ENCODE measurements around the gene EXD3. TPM values are rescaled to one million over a fixed set of nuclear protein-coding genes. Genes with fewer than 3 reads are reported as not detected.

EXD3 gene
- total RNA-seq, 1 experiment from 2014 or later: 2.8 TPM

GRCh38 chr9:137445930-137446431 is 23.0 kb upstream of the EXD3 start:
- H3K9me3 ChIP-seq (ENCODE audit: low read length): no peaks in the 10 kb centered on the region
- H3K4me2 ChIP-seq (ENCODE audit: low read depth, low read length, poor library complexity, severe bottlenecking): no peak overlapping the region
- no peaks in the 10 kb centered on the region for H3K79me2 ChIP-seq (ENCODE audit: low read length)
- H3K4me3 ChIP-seq (ENCODE audit: low read length): no peak overlapping the region
- no peak overlapping the region for H3K27ac ChIP-seq (ENCODE audit: low read length)
- no peaks in the 10 kb centered on the region for H3K36me3 ChIP-seq (ENCODE audit: insufficient read depth, low read length)
- H3K4me1 ChIP-seq (ENCODE audit: low read length): peaks cover 11% of the 10 kb centered on the region
- peaks cover 6% of the 10 kb centered on the region; the same call in 1 of the 2 replicates for H4K20me1 ChIP-seq (ENCODE audit: insufficient read depth, low read depth, low read length)
- no peaks in the 10 kb centered on the region for H3K27me3 ChIP-seq (ENCODE audit: low read length)
- DNase-seq: no peak
- H3K9ac ChIP-seq (ENCODE audit: low read length): no peak overlapping the region
- no peaks in the 10 kb centered on the region for H3K9me2 ChIP-seq (replicated peaks; ENCODE audit: insufficient read depth, low read length)
- no peak overlapping the region for H2AFZ ChIP-seq (ENCODE audit: low read length)

DNA sequence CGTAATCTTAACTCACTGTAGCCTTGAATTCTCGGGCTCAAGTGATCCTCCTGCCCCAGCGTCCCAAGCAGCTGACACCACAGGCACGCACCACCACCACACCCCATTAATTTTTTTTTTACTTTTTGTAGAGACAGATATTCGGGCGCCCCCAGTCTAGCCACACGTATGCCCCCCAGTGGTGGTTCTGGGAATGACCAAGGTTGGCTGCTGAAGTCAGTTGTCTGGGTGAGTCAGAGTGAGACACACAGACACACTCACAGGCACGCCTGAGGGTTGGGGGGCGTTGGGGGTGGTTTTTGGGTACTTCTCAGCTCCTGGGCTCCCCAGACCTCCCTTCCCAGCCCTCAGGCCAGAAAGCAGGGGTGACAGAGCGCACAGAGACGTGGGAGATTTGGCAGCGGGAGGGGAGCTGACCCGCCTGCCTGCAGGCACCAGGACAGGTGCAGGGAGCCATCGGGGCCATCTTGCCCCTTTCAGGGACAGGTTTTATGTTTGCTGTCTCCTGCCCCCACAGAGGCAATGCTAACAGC is 22.4 kb upstream of the EXD3 start:
- no peak overlapping the region for H3K9ac ChIP-seq (ENCODE audit: low read length)
- no peak overlapping the region for H3K4me2 ChIP-seq (ENCODE audit: low read depth, low read length, poor library complexity, severe bottlenecking)
- H3K4me3 ChIP-seq (ENCODE audit: low read length): no peak overlapping the region
- peaks cover 11% of the 10 kb centered on the region for H3K4me1 ChIP-seq (ENCODE audit: low read length)
- H3K9me3 ChIP-seq (ENCODE audit: low read length): no peaks in the 10 kb centered on the region
- no peak overlapping the region for H3K27ac ChIP-seq (ENCODE audit: low read length)
- H3K27me3 ChIP-seq (ENCODE audit: low read length): no peaks in the 10 kb centered on the region
- H3K36me3 ChIP-seq (ENCODE audit: insufficient read depth, low read length): no peaks in the 10 kb centered on the region
- no peaks in the 10 kb centered on the region for H3K9me2 ChIP-seq (replicated peaks; ENCODE audit: insufficient read depth, low read length)
- peak; percentile 94 for DNase-seq
- peaks cover 6% of the 10 kb centered on the region; the same call in 1 of the 2 replicates for H4K20me1 ChIP-seq (ENCODE audit: insufficient read depth, low read depth, low read length)
- no peaks in the 10 kb centered on the region for H3K79me2 ChIP-seq (ENCODE audit: low read length)
- no peak overlapping the region for H2AFZ ChIP-seq (ENCODE audit: low read length)

GRCh38 chr9:137444106-137444790 is 21.3 kb upstream of the EXD3 start:
- DNase-seq: no peak
- Histone ChIP-seq H4K20me1 (ENCODE audit: insufficient read depth, low read depth, low read length) (peaks cover 6% of the 10 kb centered on the region; the same call in 1 of the 2 replicates), H2AFZ (ENCODE audit: low read length) (no peak overlapping the region), H3K9me2 (replicated peaks; ENCODE audit: insufficient read depth, low read length) (no peaks in the 10 kb centered on the region), H3K79me2 (ENCODE audit: low read length) (no peaks in the 10 kb centered on the region), H3K9ac (ENCODE audit: low read length) (no peak overlapping the region), H3K4me2 (ENCODE audit: low read depth, low read length, poor library complexity, severe bottlenecking) (no peak overlapping the region), H3K27ac (ENCODE audit: low read length) (no peak overlapping the region), H3K27me3 (ENCODE audit: low read length) (no peaks in the 10 kb centered on the region), H3K9me3 (ENCODE audit: low read length) (no peaks in the 10 kb centered on the region), H3K4me3 (ENCODE audit: low read length) (no peak overlapping the region), H3K36me3 (ENCODE audit: insufficient read depth, low read length) (no peaks in the 10 kb centered on the region), H3K4me1 (ENCODE audit: low read length) (peaks cover 11% of the 10 kb centered on the region)

DNA sequence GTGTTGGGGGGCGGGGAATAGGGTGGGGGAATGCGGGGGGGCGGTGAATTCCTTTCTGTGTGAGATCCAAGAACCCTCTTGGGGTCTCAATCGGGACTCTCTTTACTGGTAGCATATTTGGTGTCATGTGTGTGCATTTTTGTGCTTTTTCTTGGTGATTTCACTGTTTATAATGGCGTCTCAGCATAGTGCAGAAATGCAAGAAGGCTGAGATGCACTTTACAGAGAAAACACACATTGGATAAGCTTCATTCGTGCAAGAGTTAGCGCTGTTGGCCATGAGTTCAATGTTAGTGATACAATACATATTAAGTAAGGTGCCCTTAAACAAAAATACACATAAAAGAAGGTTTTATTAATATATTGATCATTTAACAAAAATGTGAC is 19.0 kb upstream of the EXD3 start:
- Histone ChIP-seq H3K9me3 (ENCODE audit: low read length) (no peaks in the 10 kb centered on the region), H2AFZ (ENCODE audit: low read length) (no peak overlapping the region), H3K27me3 (ENCODE audit: low read length) (no peaks in the 10 kb centered on the region), H3K9ac (ENCODE audit: low read length) (no peak overlapping the region), H3K4me2 (ENCODE audit: low read depth, low read length, poor library complexity, severe bottlenecking) (no peak overlapping the region), H4K20me1 (ENCODE audit: insufficient read depth, low read depth, low read length) (peaks cover 6% of the 10 kb centered on the region; the same call in 1 of the 2 replicates), H3K9me2 (replicated peaks; ENCODE audit: insufficient read depth, low read length) (no peaks in the 10 kb centered on the region), H3K36me3 (ENCODE audit: insufficient read depth, low read length) (no peaks in the 10 kb centered on the region), H3K79me2 (ENCODE audit: low read length) (no peaks in the 10 kb centered on the region), H3K27ac (ENCODE audit: low read length) (no peak overlapping the region), H3K4me3 (ENCODE audit: low read length) (no peak overlapping the region), H3K4me1 (ENCODE audit: low read length) (peaks cover 11% of the 10 kb centered on the region)
- no peak for DNase-seq

- Histone ChIP-seq H3K9me2 (replicated peaks; ENCODE audit: insufficient read depth, low read length) (no peaks in the 10 kb centered on the region), H3K27ac (ENCODE audit: low read length) (no peak within 1 kb of the TSS), H3K79me2 (ENCODE audit: low read length) (no peaks in the 10 kb centered on the region), H2AFZ (ENCODE audit: low read length) (no peak within 1 kb of the TSS), H3K27me3 (ENCODE audit: low read length) (no peaks in the 10 kb centered on the region), H3K4me2 (ENCODE audit: low read depth, low read length, poor library complexity, severe bottlenecking) (no peak within 1 kb of the TSS), H4K20me1 (ENCODE audit: insufficient read depth, low read depth, low read length) (peaks cover 6% of the 10 kb centered on the region; the same call in 1 of the 2 replicates), H3K36me3 (ENCODE audit: insufficient read depth, low read length) (no peaks in the 10 kb centered on the region), H3K4me1 (ENCODE audit: low read length) (peaks cover 11% of the 10 kb centered on the region), H3K9me3 (ENCODE audit: low read length) (no peaks in the 10 kb centered on the region), H3K4me3 (ENCODE audit: low read length) (no peak within 1 kb of the TSS), H3K9ac (ENCODE audit: low read length) (no peak within 1 kb of the TSS)
- peak; percentile 60 for DNase-seq
Measured at GRCh38 chr9:137441289-137441934, 18.4 kb upstream of the EXD3 start, which contains the start of gene ENTPD8. Gene ENTPD8 (minus strand): TSS chr9:137441357. CDS start chr9:137438285, 3,072 bp downstream.

DNA sequence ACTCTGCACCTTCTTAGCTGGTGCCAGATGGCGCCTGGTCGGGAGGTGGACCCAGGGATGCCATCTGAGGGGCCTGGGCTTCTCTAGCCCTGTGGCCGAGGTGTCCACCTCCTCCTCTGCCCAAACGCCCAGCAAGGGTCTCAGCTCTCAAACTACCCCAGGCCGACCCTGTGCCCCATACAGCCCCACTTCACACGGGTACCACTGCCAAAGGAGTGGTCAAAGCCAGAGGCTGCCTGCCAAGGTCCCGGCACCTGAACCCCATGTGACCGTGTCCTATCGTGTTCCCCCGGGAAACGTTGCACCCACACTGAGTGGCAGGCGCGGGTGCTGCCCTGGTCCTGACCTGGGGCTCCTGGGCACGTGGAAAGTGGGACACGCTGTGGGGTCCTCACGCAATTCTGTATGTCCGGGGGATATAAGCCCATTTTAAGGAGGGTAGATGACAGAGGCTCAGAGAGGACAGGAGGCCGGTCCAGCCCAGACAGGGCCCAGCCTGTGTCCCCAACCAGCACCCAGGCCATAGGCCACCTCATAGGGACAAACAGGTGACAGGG is 16.3 kb upstream of the EXD3 start:
- Histone ChIP-seq H3K36me3 (ENCODE audit: insufficient read depth, low read length) (no peaks in the 10 kb centered on the region), H3K79me2 (ENCODE audit: low read length) (no peaks in the 10 kb centered on the region), H3K9me2 (replicated peaks; ENCODE audit: insufficient read depth, low read length) (no peaks in the 10 kb centered on the region), H3K9me3 (ENCODE audit: low read length) (no peaks in the 10 kb centered on the region), H2AFZ (ENCODE audit: low read length) (no peak overlapping the region), H3K4me2 (ENCODE audit: low read depth, low read length, poor library complexity, severe bottlenecking) (no peak overlapping the region), H3K27ac (ENCODE audit: low read length) (no peak overlapping the region), H3K27me3 (ENCODE audit: low read length) (no peaks in the 10 kb centered on the region), H4K20me1 (ENCODE audit: insufficient read depth, low read depth, low read length) (no peaks in the 10 kb centered on the region), H3K4me3 (ENCODE audit: low read length) (no peak overlapping the region), H3K9ac (ENCODE audit: low read length) (no peak overlapping the region), H3K4me1 (ENCODE audit: low read length) (peaks cover 7% of the 10 kb centered on the region)
- no peak for DNase-seq

DNA sequence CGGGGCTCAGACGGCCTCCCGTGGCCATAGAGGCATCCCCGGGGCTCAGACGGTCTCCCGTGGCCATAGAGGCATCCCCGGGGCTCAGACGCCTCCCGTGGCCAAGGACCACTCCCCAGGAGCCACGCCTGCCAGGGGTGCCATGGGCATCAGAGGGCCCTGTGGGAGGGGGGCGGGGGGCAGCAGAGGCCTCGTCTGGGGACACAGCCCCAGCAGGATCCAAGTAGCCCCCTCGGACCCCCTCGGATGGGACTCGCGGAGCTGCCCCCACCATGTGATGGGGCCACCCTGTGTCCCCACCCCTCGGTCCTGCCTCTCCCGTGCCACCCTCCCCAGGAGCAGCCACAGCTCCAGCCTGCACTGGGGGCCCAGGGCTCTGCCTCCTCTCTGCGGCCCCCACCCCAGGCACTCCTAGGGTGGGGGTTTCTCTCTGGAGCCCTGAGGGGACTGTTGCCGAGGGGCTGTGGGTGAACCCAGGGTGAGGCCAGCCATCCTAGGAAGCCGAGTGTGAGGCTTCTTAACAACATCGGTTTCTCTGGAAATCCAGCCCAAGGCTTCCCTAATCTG is 15.7 kb upstream of the EXD3 start:
- Histone ChIP-seq H3K4me1 (ENCODE audit: low read length) (peaks cover 7% of the 10 kb centered on the region), H3K9ac (ENCODE audit: low read length) (no peak overlapping the region), H4K20me1 (ENCODE audit: insufficient read depth, low read depth, low read length) (no peaks in the 10 kb centered on the region), H3K36me3 (ENCODE audit: insufficient read depth, low read length) (no peaks in the 10 kb centered on the region), H3K9me2 (replicated peaks; ENCODE audit: insufficient read depth, low read length) (no peaks in the 10 kb centered on the region), H2AFZ (ENCODE audit: low read length) (no peak overlapping the region), H3K4me3 (ENCODE audit: low read length) (no peak overlapping the region), H3K4me2 (ENCODE audit: low read depth, low read length, poor library complexity, severe bottlenecking) (no peak overlapping the region), H3K9me3 (ENCODE audit: low read length) (no peaks in the 10 kb centered on the region), H3K27ac (ENCODE audit: low read length) (no peak overlapping the region), H3K27me3 (ENCODE audit: low read length) (no peaks in the 10 kb centered on the region), H3K79me2 (ENCODE audit: low read length) (no peaks in the 10 kb centered on the region)
- DNase-seq: no peak

Measured in Karpas-422 (cell line).